ENCODE results near the gene SAMD15.

GRCh38 chr14:77340389-77340788 lies 36.8 kb upstream of the SAMD15 start:
- TF ChIP-seq, protein P1, sequence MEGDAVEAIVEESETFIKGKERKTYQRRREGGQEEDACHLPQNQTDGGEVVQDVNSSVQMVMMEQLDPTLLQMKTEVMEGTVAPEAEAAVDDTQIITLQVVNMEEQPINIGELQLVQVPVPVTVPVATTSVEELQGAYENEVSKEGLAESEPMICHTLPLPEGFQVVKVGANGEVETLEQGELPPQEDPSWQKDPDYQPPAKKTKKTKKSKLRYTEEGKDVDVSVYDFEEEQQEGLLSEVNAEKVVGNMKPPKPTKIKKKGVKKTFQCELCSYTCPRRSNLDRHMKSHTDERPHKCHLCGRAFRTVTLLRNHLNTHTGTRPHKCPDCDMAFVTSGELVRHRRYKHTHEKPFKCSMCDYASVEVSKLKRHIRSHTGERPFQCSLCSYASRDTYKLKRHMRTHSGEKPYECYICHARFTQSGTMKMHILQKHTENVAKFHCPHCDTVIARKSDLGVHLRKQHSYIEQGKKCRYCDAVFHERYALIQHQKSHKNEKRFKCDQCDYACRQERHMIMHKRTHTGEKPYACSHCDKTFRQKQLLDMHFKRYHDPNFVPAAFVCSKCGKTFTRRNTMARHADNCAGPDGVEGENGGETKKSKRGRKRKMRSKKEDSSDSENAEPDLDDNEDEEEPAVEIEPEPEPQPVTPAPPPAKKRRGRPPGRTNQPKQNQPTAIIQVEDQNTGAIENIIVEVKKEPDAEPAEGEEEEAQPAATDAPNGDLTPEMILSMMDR (IDR thresholded peaks at IDR 0.05; ENCODE audit: insufficient read depth, low read depth, low read length): no peak
- no peak for TF ChIP-seq EZH2 (IDR thresholded peaks at IDR 0.05; ENCODE audit: insufficient read depth, low read length)

All from astrocyte (in vitro differentiated cells and primary cell).